Limb (tissue), 2 donors: ENCODE data around the gene CNKSR1.
"Not testable (repeated sequence)": the region's sequence is repeated elsewhere in the genome, so short reads cannot be mapped to it uniquely, and the experiment has no call there.

Experiments
- DNase-seq, 2 donors: peaks; one replicate each; pipeline ENCODE4 v3.0.0-alpha.2; 2016; ENCODE audit errors: extremely low spot score in 2 of 2

CNKSR1 gene

GRCh38 chr1:26225033-26225831, 47.9 kb downstream of the CNKSR1 start:
- DNase-seq, result peak; percentile 9 to 74

GRCh38 chr1:26230682-26231081, 53.4 kb downstream of the CNKSR1 start:
- not testable (repeated sequence) for DNase-seq

GRCh38 chr1:26233903-26234643, 56.8 kb downstream of the CNKSR1 start, which contains the start of gene CEP85:
TSS of gene CEP85 (plus strand) at chr1:26234200. CDS start at chr1:26239784, 5,584 bp downstream.
- DNase-seq, result peak; percentile 98 to 99

GRCh38 chr1:26234644-26235370, 57.5 kb downstream of the CNKSR1 start:
- peak in 1 of 2 donors; percentile 43 for DNase-seq

- no peak for DNase-seq
Measured at GRCh38 chr1:26237230-26237966, 60.1 kb downstream of the CNKSR1 start.
